Central memory CD4-positive, alpha-beta T cell (primary cell): Measurements from ENCODE around the gene ARID3B.
A peak's percentile ranks its signal among the peaks of the same experiment; 100 is the strongest.
"Not testable (repeated sequence)": the region's sequence is repeated elsewhere in the genome, so short reads cannot be mapped to it uniquely, and the experiment has no call there.

Experiments
- DNase-seq: peaks from one replicate; pipeline ENCODE4 v3.0.0; 2022

ARID3B gene

GRCh38 chr15:74569731-74570070 lies 28.7 kb downstream of the ARID3B start:
- no peak for DNase-seq

GRCh38 chr15:74571191-74571590 lies 30.2 kb downstream of the ARID3B start:
- DNase-seq, result no peak

DNA sequence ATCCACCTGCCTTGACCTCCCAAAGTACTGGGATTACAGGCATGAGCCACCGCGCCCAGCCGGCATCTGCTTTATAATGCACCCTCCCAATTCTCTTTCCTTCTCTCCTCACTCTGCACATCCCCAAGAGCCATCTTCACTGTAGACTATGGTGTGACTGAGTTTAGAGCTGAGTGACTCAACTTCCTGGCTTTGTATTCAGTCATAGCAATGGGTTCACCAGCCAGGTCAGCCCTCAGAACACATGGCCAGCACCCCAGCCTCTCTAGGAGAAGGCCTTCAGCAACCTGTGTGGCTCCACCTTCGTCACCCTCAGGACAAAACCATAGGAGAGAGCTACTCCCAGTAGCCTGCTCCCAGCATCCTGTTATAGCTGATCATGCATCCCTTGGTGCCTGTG lies 33.0 kb downstream of the ARID3B start:
- DNase-seq, result no peak

DNA sequence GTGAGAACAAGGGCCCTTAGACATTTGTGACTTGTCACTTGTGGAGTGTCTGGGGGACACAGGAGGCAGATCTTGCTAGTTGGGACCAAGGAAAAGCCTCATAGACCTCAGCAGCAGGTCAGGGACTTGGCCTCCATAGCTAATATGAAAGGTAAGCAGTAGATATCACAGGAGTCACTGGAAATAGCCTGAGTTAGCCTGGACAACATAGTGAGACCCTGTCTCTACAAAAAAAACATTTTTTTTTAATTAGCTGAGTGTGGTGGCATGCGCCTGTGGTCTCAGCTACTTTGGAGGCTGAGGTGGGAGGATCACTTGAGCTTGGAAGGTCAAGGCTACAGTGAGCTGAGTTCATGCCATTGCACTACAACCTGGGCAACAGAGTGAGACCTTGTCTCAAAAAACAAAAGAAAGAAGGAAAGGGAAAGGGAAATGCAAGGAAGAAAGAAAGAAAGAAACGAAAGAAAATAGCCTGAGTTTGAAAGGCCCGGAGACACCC lies 37.5 kb downstream of the ARID3B start:
- DNase-seq, result no peak

DNA sequence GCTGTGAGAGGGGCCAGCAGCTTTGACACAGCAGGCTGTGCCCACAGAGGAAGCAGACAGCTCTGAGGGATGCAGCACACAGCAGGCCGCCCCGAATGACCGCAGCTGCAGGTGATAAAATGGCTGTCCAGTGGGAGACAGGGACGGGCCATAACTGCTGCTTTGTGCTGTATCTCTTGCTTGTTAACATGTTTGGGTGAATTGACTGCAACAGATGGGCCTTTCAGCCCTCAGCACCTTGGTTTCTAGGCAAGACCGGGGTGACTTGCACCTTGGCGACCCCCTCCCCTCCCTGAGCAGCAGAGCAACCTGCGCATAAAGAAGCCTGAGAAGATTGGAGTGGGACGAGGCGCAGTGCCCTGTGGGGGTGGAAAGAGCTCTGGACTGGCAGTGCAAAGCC lies 38.0 kb downstream of the ARID3B start:
- no peak for DNase-seq

DNA sequence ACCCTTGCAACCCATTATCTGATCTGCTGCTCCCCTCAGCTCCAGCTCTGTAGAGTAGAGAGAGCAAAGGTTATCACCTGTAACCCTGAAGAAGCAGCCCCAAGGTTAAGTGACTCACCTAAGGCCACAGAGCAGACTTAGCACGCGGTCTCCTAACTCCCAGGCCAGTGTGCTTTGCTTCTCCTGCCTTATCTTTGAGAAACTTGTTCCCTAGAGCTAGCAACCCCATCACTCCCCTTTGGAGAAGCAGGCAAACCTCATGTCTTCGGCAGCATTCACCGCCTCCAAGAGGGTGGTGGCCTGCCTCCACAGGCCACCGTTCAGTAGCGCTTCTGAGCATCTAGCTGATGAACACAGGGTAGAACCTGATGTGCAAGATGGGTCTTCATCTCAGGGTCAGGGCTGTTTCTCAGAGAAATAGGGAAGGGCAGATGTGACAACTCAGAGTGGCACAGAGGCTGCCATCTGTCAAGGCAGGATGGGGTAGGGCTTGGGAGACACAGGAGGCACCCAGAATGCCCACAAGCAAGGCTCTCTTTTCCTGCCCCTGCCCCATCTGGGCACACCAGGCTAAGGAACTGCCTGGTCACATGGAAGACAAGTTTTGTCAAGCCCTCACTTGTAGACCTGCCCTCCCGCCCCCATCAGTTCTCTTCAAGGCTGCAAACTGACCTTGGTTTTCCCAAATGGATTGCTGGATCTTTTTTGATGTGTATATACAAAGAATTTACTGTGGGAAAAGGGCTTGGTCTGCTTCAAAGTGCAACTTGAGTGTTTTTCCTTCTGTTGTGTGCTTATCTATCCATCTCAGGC lies 39.7 kb downstream of the ARID3B start:
- no peak for DNase-seq

GRCh38 chr15:74584204-74584603 lies 43.2 kb downstream of the ARID3B start:
- no peak for DNase-seq

- DNase-seq, result no peak
These were observed 43.8 kb downstream of the ARID3B start for GRCh38 chr15:74584779-74585178.

- no peak for DNase-seq
These were observed 44.2 kb downstream of the ARID3B start for GRCh38 chr15:74585191-74585590.

GRCh38 chr15:74585857-74586256 lies 44.8 kb downstream of the ARID3B start:
- DNase-seq, result no peak

GRCh38 chr15:74589826-74590225 lies 48.8 kb downstream of the ARID3B start:
- DNase-seq, result no peak

GRCh38 chr15:74592222-74592621 lies 51.2 kb downstream of the ARID3B start:
- no peak for DNase-seq

- no peak for DNase-seq
These were observed 52.1 kb downstream of the ARID3B start for GRCh38 chr15:74593122-74593521.

- DNase-seq, result no peak
These were observed 53.4 kb downstream of the ARID3B start for GRCh38 chr15:74594455-74594854.

DNA sequence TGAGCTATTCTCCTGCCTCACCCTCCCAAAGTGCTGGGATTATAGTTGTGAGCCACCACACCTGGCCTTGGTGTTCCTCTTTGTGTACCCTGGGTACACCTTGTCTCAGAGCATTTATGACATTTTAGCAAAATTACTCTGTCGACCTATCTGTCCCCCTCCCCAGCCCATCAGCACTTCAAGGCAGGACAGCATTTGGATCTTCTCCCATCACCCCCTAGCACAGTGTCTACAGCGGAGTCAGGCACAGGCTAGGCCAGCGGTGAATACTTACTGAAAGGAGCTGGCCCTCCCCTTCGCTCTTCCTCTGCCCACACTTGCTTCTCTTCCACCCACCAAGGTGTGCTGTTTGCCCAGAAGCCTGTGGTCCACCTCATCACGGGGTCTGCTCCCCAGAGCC lies 54.3 kb downstream of the ARID3B start:
- no peak for DNase-seq

DNA sequence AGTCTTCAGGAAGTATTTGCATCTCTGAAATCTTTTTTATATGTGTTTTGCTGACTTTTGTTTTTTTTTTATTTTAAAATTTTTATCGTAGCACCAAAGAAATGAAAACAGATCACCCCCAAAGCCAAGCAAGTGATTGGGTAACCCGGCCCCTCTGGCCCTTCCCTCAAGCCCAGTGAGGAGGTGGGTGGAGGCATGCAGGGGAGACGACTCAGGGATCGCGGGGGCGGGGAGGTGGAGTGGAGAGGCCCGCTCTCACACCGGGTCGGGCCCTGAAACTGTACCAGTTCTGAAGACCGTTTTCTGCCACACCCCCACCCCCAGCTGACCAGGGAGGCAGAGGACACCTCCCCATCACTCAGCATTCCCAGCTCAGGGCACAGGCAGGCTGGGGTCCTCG lies 55.7 kb downstream of the ARID3B start:
- not testable (repeated sequence) for DNase-seq

GRCh38 chr15:74597146-74597705 lies 56.2 kb downstream of the ARID3B start:
- DNase-seq, result not testable (repeated sequence)

- peak; percentile 79 for DNase-seq
These were observed 57.3 kb downstream of the ARID3B start for GRCh38 chr15:74598126-74598842.

- DNase-seq, result no peak
These were observed 58.1 kb downstream of the ARID3B start for GRCh38 chr15:74599156-74599555.

GRCh38 chr15:74603026-74603788 lies 62.2 kb downstream of the ARID3B start:
- DNase-seq, result no peak

GRCh38 chr15:74603789-74604705 lies 63.0 kb downstream of the ARID3B start:
- DNase-seq, result no peak
